Neuronal stem cell (in vitro differentiated cells): Measurements from ENCODE around the gene HAAO.

Experiments used
- DNase-seq: peaks from one replicate; pipeline ENCODE4 v3.0.0-alpha.2; 2013; ENCODE audit warnings: low spot score
- H2AFZ ChIP-seq: one replicate; pipeline ENCODE4 v1.6.1; 2013; ENCODE audit warnings: mild to moderate bottlenecking, low read length, inconsistent platforms
- H2AK5ac ChIP-seq: 2 replicates; pipeline ENCODE4 v1.6.1; 2013; ENCODE audit warnings: low read depth, mild to moderate bottlenecking, inconsistent platforms, low read length, moderate library complexity, mixed read lengths
- H2BK120ac ChIP-seq: 2 replicates; pipeline ENCODE4 v1.6.1; 2013; ENCODE audit warnings: low read depth, mild to moderate bottlenecking, inconsistent platforms, low read length, moderate library complexity, mixed read lengths
- H2BK12ac ChIP-seq: one replicate; pipeline ENCODE4 v1.6.1; 2013; ENCODE audit warnings: low read length, inconsistent platforms
- H2BK15ac ChIP-seq: 2 replicates; pipeline ENCODE4 v1.6.1; 2013; ENCODE audit warnings: mild to moderate bottlenecking, low read length, inconsistent platforms, mixed read lengths
- H2BK5ac ChIP-seq: one replicate; pipeline ENCODE4 v1.6.1; 2013; ENCODE audit warnings: inconsistent platforms, mild to moderate bottlenecking, low read length, moderate library complexity
- H3K14ac ChIP-seq: one replicate; pipeline ENCODE4 v1.6.1; 2013; ENCODE audit warnings: low read length, inconsistent platforms
- H3K18ac ChIP-seq: 2 replicates; pipeline ENCODE4 v1.6.1; 2013; ENCODE audit warnings: low read length, inconsistent platforms
- H3K23ac ChIP-seq: 2 replicates; pipeline ENCODE4 v1.6.1; 2013; ENCODE audit warnings: low read depth, mild to moderate bottlenecking, mixed read lengths, low read length, inconsistent platforms; ENCODE audit not compliant: poor library complexity
- H3K27ac ChIP-seq: replicated peaks from 3 replicates; pipeline ENCODE4 v1.5.1; 2013; ENCODE audit warnings: low read length, inconsistent platforms
- H3K27me3 ChIP-seq, 3 experiments: 2 replicates each; pipeline ENCODE4 v1.6.1; 2013; ENCODE audit warnings: low read length in 3 of 3, mild to moderate bottlenecking in 2 of 3, inconsistent platforms in 1 of 3, low read depth in 1 of 3, mixed read lengths in 1 of 3, moderate library complexity in 1 of 3; ENCODE audit not compliant: control insufficient read depth in 3 of 3, insufficient read depth in 3 of 3
- H3K36me3 ChIP-seq, 2 donors: replicated peaks in 1 of 2; 2 replicates each; pipeline ENCODE4 v1.6.1; 2013; ENCODE audit warnings: low read length in 2 of 2; ENCODE audit not compliant: control insufficient read depth in 2 of 2, insufficient read depth in 2 of 2
- H3K4ac ChIP-seq: 2 replicates; pipeline ENCODE4 v1.6.1; 2013; ENCODE audit warnings: inconsistent platforms, mild to moderate bottlenecking, low read length, moderate library complexity
- H3K4me1 ChIP-seq, 2 donors: 1 replicate in 1 of 2; 2 replicates in 1 of 2; pipeline ENCODE4 v1.6.1; 2013; ENCODE audit warnings: low read length in 2 of 2, low read depth in 1 of 2; ENCODE audit not compliant: control insufficient read depth in 2 of 2, insufficient read depth in 1 of 2
- H3K4me2 ChIP-seq: one replicate; pipeline ENCODE4 v1.6.1; 2013; ENCODE audit warnings: mild to moderate bottlenecking, low read length, inconsistent platforms; ENCODE audit not compliant: insufficient read depth, poor library complexity, severe bottlenecking
- H3K4me3 ChIP-seq, 2 donors: 2 replicates each; pipeline ENCODE4 v1.5.1; 2013; ENCODE audit warnings: low read length in 2 of 2, mild to moderate bottlenecking in 2 of 2, inconsistent platforms in 1 of 2, moderate library complexity in 1 of 2
- H3K79me1 ChIP-seq: one replicate; pipeline ENCODE4 v1.6.1; 2013; ENCODE audit warnings: low read depth, mild to moderate bottlenecking, inconsistent platforms, low read length, moderate library complexity
- H3K9ac ChIP-seq: one replicate; pipeline ENCODE4 v1.6.1; 2013; ENCODE audit warnings: mild to moderate bottlenecking, low read depth, low read length, inconsistent platforms; ENCODE audit not compliant: poor library complexity
- H3K9me3 ChIP-seq, 2 donors: replicated peaks in 1 of 2; 2 replicates each; pipeline versions ENCODE3 to v1.6.1; 2013; ENCODE audit warnings: low read length in 2 of 2, mild to moderate bottlenecking in 2 of 2, inconsistent platforms in 1 of 2, low read depth in 1 of 2, mixed read lengths in 1 of 2, moderate library complexity in 1 of 2; ENCODE audit not compliant: control insufficient read depth in 2 of 2, insufficient read depth in 1 of 2
- H4K8ac ChIP-seq: one replicate; pipeline ENCODE4 v1.6.1; 2013; ENCODE audit warnings: low read depth, mild to moderate bottlenecking, inconsistent platforms, low read length, moderate library complexity
- H4K91ac ChIP-seq: one replicate; pipeline ENCODE4 v1.6.1; 2013; ENCODE audit warnings: low read length, low read depth, mild to moderate bottlenecking, inconsistent platforms; ENCODE audit not compliant: poor library complexity
- WGBS, 2 donors: extraction: QIAGEN DNeasy Blood & Tissue Kit; methylation state at CpG; one replicate each; pipeline ENCODE4 v1.1.7; 2013; ENCODE audit warnings: missing lambda C conversion rate in 2 of 2, mixed read lengths in 1 of 2; ENCODE audit not compliant: insufficient read length in 2 of 2, insufficient replicate concordance in 1 of 2; ENCODE audit errors: extremely low coverage in 2 of 2; 5-methylcytosine and 5-hydroxymethylcytosine counted together

HAAO gene

GRCh38 chr2:42777883-42778805 lies 14.2 kb downstream of the HAAO start:
- no peak overlapping the region for H2BK120ac ChIP-seq
- no peak for DNase-seq
- no peak overlapping the region for H4K91ac ChIP-seq
- no peak overlapping the region for H2BK12ac ChIP-seq
- no peak overlapping the region for H2AFZ ChIP-seq
- H3K36me3 ChIP-seq: no peaks in the 10 kb centered on the region
- H3K79me1 ChIP-seq: no peaks in the 10 kb centered on the region
- no peak overlapping the region for H3K23ac ChIP-seq
- no peaks in the 10 kb centered on the region for H3K4me1 ChIP-seq
- H3K9me3 ChIP-seq: peaks cover 2 to 12% of the 10 kb centered on the region in 2 donors
- H2AK5ac ChIP-seq: no peak overlapping the region
- no peak overlapping the region for H2BK5ac ChIP-seq
- no peak overlapping the region for H3K27ac ChIP-seq
- no peak overlapping the region for H3K4me3 ChIP-seq
- no peaks in the 10 kb centered on the region for H3K27me3 ChIP-seq
- no peak overlapping the region for H3K14ac ChIP-seq
- H2BK15ac ChIP-seq: no peak overlapping the region
- no peak overlapping the region for H3K4ac ChIP-seq
- no peak overlapping the region for H4K8ac ChIP-seq
- H3K9ac ChIP-seq: no peak overlapping the region
- H3K18ac ChIP-seq: no peak overlapping the region
- WGBS, 2 donors: no CpG with 5 or more reads among the region's 3 CpGs
- H3K4me2 ChIP-seq: no peak overlapping the region

DNA sequence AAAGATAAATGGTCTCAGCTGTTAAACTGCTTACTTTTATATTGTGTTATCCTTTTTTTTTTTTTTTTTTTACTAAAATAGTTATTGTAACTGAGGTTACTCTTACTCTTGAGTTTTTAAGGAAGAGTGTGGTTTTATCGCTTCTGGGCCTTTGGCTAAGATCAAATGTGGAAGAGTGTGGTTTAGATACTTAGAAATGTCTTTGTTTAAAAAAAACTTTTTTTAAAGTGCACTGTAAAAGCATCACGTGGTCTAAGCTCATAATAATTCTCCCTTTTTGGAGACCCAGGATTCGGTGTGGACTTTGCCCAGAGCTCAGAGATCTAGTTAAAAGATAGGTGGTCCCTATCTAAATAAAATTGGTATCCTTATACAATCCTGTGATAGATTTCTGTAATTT lies 16.6 kb downstream of the HAAO start:
- Histone ChIP-seq H3K4me3 (no peak overlapping the region), H2AK5ac (no peak overlapping the region), H3K14ac (no peak overlapping the region), H3K27me3 (no peaks in the 10 kb centered on the region), H3K9me3 (peaks cover 0 to 9% of the 10 kb centered on the region in 2 donors), H4K8ac (no peak overlapping the region), H4K91ac (no peak overlapping the region), H2BK5ac (no peak overlapping the region), H3K23ac (no peak overlapping the region), H2BK12ac (no peak overlapping the region), H3K4ac (no peak overlapping the region), H2BK15ac (no peak overlapping the region), H2AFZ (no peak overlapping the region), H3K79me1 (no peaks in the 10 kb centered on the region), H3K18ac (no peak overlapping the region), H3K9ac (no peak overlapping the region), H3K4me1 (no peaks in the 10 kb centered on the region), H2BK120ac (no peak overlapping the region), H3K27ac (no peak overlapping the region), H3K4me2 (no peak overlapping the region), H3K36me3 (no peaks in the 10 kb centered on the region)
- DNase-seq: no peak
- WGBS, 2 donors: no CpG with 5 or more reads among the region's 3 CpGs

DNA sequence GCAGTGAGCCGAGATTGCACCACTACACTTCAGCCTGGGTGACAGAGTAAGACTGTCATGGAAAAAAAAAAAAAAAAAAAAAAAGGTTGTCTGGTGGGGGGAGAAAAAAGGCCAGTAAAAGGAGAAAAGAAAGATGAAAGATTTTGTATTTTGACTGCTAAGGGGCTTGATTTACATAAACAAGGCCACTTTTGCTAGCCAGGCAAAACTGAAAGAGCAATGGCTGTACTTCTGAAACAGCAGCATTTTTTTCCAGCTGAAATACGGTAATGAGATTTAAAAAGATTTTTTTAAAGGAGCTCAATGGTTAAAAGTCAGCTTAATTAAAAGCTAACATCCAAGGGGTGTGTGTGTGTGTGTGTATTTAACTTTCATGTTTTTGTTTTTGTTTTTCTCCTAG lies 17.2 kb downstream of the HAAO start:
- Histone ChIP-seq H3K27me3 (no peaks in the 10 kb centered on the region), H3K14ac (no peak overlapping the region), H3K4ac (no peak overlapping the region), H2AK5ac (no peak overlapping the region), H2BK120ac (no peak overlapping the region), H2AFZ (no peak overlapping the region), H2BK15ac (no peak overlapping the region), H3K18ac (no peak overlapping the region), H3K4me2 (no peak overlapping the region), H3K36me3 (no peaks in the 10 kb centered on the region), H2BK12ac (no peak overlapping the region), H3K9me3 (peaks cover 0 to 9% of the 10 kb centered on the region in 2 donors), H3K4me1 (no peaks in the 10 kb centered on the region), H4K8ac (no peak overlapping the region), H3K79me1 (no peaks in the 10 kb centered on the region), H3K23ac (no peak overlapping the region), H3K9ac (no peak overlapping the region), H2BK5ac (no peak overlapping the region), H3K4me3 (no peak overlapping the region), H3K27ac (no peak overlapping the region), H4K91ac (no peak overlapping the region)
- no CpG with 5 or more reads among the region's 2 CpGs for WGBS, 2 donors
- DNase-seq: no peak

GRCh38 chr2:42771546-42772153 lies 20.7 kb downstream of the HAAO start:
- no peak overlapping the region for H2BK5ac ChIP-seq
- H3K27me3 ChIP-seq: no peaks in the 10 kb centered on the region
- H2AFZ ChIP-seq: no peak overlapping the region
- H3K4ac ChIP-seq: no peak overlapping the region
- peaks cover 2% of the 10 kb centered on the region for H3K79me1 ChIP-seq
- H3K27ac ChIP-seq: no peak overlapping the region
- H3K14ac ChIP-seq: no peak overlapping the region
- no peak overlapping the region for H3K18ac ChIP-seq
- H3K9me3 ChIP-seq: no peaks in the 10 kb centered on the region
- H3K4me1 ChIP-seq: no peaks in the 10 kb centered on the region
- H3K9ac ChIP-seq: no peak overlapping the region
- no peak overlapping the region for H3K23ac ChIP-seq
- DNase-seq: no peak
- no peak overlapping the region for H2BK120ac ChIP-seq
- WGBS, 2 donors: no CpG with 5 or more reads among the region's 5 CpGs
- H2AK5ac ChIP-seq: no peak overlapping the region
- H2BK12ac ChIP-seq: no peak overlapping the region
- H4K8ac ChIP-seq: no peak overlapping the region
- no peak overlapping the region for H4K91ac ChIP-seq
- H3K4me3 ChIP-seq: no peak overlapping the region
- no peak overlapping the region for H2BK15ac ChIP-seq
- H3K36me3 ChIP-seq: no peaks in the 10 kb centered on the region
- no peak overlapping the region for H3K4me2 ChIP-seq
